Ovary (tissue), 9 donors: ENCODE data around the gene OMG. TPM values are rescaled to one million over a fixed set of nuclear protein-coding genes. Genes with fewer than 3 reads are reported as not detected.

ENCODE experiments used
- DNase-seq, 5 donors: peaks; one replicate each; pipeline ENCODE4 v3.0.0-alpha.2; 2019 to 2020
- H3K27ac ChIP-seq, 2 donors: fragments of 200-600 bp; one replicate each; pipeline versions ENCODE4 v1.5.1 to v1.8.0; 2019 to 2022
- H3K27me3 ChIP-seq: fragments of 200-600 bp; one replicate; pipeline ENCODE4 v1.8.0; 2022
- H3K36me3 ChIP-seq: fragments of 200-600 bp; sonication (generic); one replicate; pipeline ENCODE4 v1.5.1; 2019
- H3K4me1 ChIP-seq: one replicate; pipeline ENCODE4 v1.8.1; 2013; ENCODE audit warnings: mild to moderate bottlenecking, moderate library complexity; ENCODE audit not compliant: insufficient read depth
- H3K4me3 ChIP-seq: fragments of 200-600 bp; sonication (generic); one replicate; pipeline ENCODE4 v1.5.1; 2017
- H3K9me3 ChIP-seq, 2 donors: fragments of 200-600 bp in 1 of 2; sonication (generic) in 1 of 2; one replicate each; pipeline versions ENCODE4 v1.5.1 to v1.8.1; 2013 to 2019; ENCODE audit warnings: mild to moderate bottlenecking in 1 of 2, moderate library complexity in 1 of 2
- EP300 ChIP-seq: sonication (generic); formaldehyde crosslinking; IDR thresholded peaks from one replicate; pipeline ENCODE4 v1.6.1; 2017; ENCODE audit warnings: antibody characterized with exemption
- POLR2A ChIP-seq: fragments of 450-650 bp; IDR thresholded peaks from one replicate; pipeline ENCODE4 v1.6.1; 2017; ENCODE audit warnings: antibody characterized with exemption, mild to moderate bottlenecking, moderate library complexity
- WGBS, 3 donors: extraction: QIAGEN DNeasy Blood & Tissue Kit in 1 of 3; methylation state at CpG; one replicate each; pipeline versions ENCODE4 v1.1.5 to v1.1.7; 2013 to 2017; 5-methylcytosine and 5-hydroxymethylcytosine counted together
- intact Hi-C, 4 donors: fragments of 100-400 bp; cut with DNase I; formaldehyde crosslinking; loops; one replicate each; pipeline versions ENCODE4 v1.11.0 to v1.15.1; 2022 to 2023
- polyA plus RNA-seq, 2 donors: library from polyadenylated mRNA; stranded (reverse); fragments of 200-250 nt in 1 of 2; fragments of 350-450 nt in 1 of 2; fragmentation: Illumina TruSeq in 1 of 2; extraction: RNeasy Lipid Tissue Mini Kit (QIAGEN cat#74804) in 1 of 2; gene quantifications; one replicate each; pipeline ENCODE4 v1.2.3, GENCODE V29; 2013 to 2014
- total RNA-seq, 7 donors: library from RNA; depleted of rRNA in 2 of 7; stranded (reverse); fragments of >200 nt in 2 of 7; fragmentation: NEBNext Ultra II Directional in 3 of 7; extraction: Animal tissue kit (Norgen Biotek cat#: 25700) in 3 of 7; gene quantifications; one replicate each; pipeline versions ENCODE4 v1.1.0 to v1.2.4, GENCODE V29; 2016 to 2023
- TF ChIP-seq, protein P1 (sequence below), 3 donors: fragments of 450-650 bp in 2 of 3; fragments of 200-600 bp in 1 of 3; IDR thresholded peaks; one replicate each; pipeline versions ENCODE4 v1.5.1 to v1.8.0; 2016 to 2022; ENCODE audit warnings: antibody characterized with exemption in 3 of 3, mild to moderate bottlenecking in 1 of 3
- donor health status: DM: no; HTN: no; CAD: no; lungs with moderate emphysema.
- donor health status: DM: no; HTN: no; CAD: no.
- donor health status: Bipolar disorder and iron deficiency.
- donor health status: DM: yes; HTN: yes; CAD: no.
- donor health status: DM: no; HTN: no; CAD: no.
- donor health status: DM: yes; HTN: yes; CAD: no.

Gene OMG
- total and polyA plus RNA-seq, 9 donors = 0.28 to 2.2 (median 1.5) TPM; not detected in 5

DNA sequence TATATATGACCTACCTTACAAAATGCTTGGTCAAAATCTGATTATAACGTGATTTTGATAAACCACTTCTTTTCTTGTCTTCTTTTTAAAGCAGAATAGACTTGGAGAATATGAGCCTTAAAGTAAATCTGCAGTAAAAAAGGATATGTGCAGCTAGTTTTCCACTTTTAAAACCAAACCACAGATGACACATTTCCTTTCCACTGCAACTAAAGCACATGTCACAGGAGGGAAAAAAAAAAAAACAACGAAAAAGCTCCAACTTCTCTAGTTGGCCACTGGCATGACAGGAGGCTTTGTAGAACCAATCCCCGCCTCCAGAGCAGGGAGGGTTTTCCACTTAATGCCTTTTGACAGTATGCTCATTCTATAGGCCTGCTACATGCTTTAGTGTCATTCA, 24.4 kb upstream of the OMG start, which contains the start of gene EVI2A:
EVI2A (minus strand) TSS at position 142 of the 400 bp plus-strand sequence. CDS start 2,609 bp downstream, outside the sequence.
- 80 to 89% (median 85%) methylated on average over 3 of the region's 3 CpGs for WGBS, 3 donors
- DNase-seq = no peak
- Histone ChIP-seq H3K9me3 (no peaks in the 10 kb centered on the region), H3K4me1 (no peaks in the 10 kb centered on the region), H3K36me3 (no peaks in the 10 kb centered on the region), H3K27me3 (no peaks in the 10 kb centered on the region), H3K27ac (no peak within 1 kb of the TSS), H3K4me3 (no peak within 1 kb of the TSS)
- intact Hi-C loops = no loop called here
- TF ChIP-seq EP300 (no peak), POLR2A (no peak)
- TF ChIP-seq, protein P1, sequence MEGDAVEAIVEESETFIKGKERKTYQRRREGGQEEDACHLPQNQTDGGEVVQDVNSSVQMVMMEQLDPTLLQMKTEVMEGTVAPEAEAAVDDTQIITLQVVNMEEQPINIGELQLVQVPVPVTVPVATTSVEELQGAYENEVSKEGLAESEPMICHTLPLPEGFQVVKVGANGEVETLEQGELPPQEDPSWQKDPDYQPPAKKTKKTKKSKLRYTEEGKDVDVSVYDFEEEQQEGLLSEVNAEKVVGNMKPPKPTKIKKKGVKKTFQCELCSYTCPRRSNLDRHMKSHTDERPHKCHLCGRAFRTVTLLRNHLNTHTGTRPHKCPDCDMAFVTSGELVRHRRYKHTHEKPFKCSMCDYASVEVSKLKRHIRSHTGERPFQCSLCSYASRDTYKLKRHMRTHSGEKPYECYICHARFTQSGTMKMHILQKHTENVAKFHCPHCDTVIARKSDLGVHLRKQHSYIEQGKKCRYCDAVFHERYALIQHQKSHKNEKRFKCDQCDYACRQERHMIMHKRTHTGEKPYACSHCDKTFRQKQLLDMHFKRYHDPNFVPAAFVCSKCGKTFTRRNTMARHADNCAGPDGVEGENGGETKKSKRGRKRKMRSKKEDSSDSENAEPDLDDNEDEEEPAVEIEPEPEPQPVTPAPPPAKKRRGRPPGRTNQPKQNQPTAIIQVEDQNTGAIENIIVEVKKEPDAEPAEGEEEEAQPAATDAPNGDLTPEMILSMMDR (IDR thresholded peaks at IDR 0.05) = no peak

DNA sequence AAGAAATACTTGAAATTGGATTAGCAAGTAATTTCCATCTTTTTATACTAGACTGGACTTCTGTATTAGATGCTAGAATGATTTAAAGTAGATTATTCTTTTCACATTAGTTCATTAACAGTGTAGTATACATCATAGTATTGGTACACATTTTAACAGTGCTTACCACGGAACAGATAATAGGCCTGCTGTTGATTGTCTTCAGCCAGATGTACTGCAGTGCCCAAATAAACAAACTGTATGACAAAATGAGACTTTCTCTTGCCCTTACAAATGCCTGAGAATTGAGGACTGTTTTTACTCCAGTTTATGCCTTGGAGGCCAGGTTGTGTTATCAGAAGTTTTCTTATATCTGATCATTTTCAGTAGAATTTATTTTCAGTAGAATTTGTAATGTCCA, 23.8 kb upstream of the OMG start:
- Histone ChIP-seq H3K4me1 (no peaks in the 10 kb centered on the region), H3K27ac (no peak overlapping the region), H3K27me3 (no peaks in the 10 kb centered on the region), H3K36me3 (no peaks in the 10 kb centered on the region), H3K9me3 (no peaks in the 10 kb centered on the region), H3K4me3 (no peak overlapping the region)
- TF ChIP-seq, protein P1 (IDR thresholded peaks at IDR 0.05) = no peak
- no peak for TF ChIP-seq POLR2A
- no peak for TF ChIP-seq EP300
- WGBS, 3 donors = 49 to 73% (median 62%) methylated on average over 1 of the region's 1 CpG
- intact Hi-C loops = no loop called here
- DNase-seq = no peak

DNA sequence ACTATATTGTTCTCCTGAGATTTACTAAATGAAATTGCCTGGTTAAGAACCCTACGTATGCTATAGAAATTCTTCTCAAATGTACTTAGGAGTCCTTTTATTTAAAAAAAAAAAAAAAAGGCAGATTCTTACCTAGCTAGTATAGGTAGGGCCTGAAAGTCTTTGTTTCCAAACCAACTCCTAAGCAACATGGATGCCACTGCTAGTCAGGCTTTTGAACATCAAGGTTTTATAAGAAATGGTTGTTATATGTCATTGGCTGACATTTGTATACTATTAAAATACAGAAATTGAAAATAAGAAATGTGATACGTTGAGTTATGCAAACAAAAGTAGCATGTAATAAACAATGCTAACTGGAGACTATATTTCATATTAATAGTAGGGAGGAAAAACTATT, 23.2 kb upstream of the OMG start:
- Histone ChIP-seq H3K9me3 (no peaks in the 10 kb centered on the region), H3K36me3 (no peaks in the 10 kb centered on the region), H3K4me3 (no peak overlapping the region), H3K4me1 (no peaks in the 10 kb centered on the region), H3K27ac (no peak overlapping the region), H3K27me3 (no peaks in the 10 kb centered on the region)
- intact Hi-C loops = no loop called here
- WGBS, 3 donors = 83 to 91% (median 87%) methylated on average over 2 of the region's 2 CpGs
- no peak for DNase-seq
- no peak for TF ChIP-seq POLR2A
- TF ChIP-seq, protein P1 (IDR thresholded peaks at IDR 0.05) = no peak
- no peak for TF ChIP-seq EP300

DNA sequence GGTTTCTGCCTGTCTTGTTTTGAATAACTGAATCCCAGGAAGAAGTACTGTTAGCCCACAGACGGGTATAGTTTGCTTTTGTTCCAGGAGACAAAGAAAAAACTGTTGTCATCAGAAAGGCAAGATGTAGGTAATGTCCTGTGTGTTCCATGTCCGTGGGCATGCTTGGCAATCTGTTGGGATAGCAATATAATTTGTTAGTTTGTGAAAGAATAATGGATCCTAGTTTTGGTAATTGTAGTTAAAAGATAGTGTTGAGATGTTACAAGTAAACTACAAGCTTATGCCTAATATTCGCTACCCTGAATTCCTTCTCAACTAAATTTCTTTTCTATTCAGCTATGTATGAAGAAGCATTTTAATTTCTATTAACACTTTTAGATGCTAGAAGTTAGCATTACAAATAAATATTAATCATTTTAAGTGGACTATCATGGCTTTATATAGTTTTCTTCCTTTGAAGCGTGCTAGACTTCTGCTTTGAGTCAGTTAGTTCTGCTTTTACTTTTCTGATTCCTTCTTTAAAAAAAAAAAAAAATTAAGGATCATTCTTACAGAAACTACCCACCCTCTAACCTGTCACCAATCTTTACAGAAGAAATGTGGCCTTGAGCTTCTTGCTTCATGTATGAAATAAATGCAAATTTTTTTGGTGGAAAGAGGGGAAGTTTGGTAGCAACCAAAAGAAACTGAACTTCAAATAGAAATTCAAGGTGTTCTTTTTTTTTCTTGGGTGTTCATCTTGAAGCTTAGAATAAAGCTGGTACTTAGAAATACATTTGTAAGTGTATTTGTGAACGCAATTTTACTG, 22.0 kb upstream of the OMG start:
- TF ChIP-seq, protein P1 (IDR thresholded peaks at IDR 0.05) = no peak
- TF ChIP-seq POLR2A (no peak), EP300 (no peak)
- Histone ChIP-seq H3K9me3 (no peaks in the 10 kb centered on the region), H3K27me3 (no peaks in the 10 kb centered on the region), H3K36me3 (no peaks in the 10 kb centered on the region), H3K4me3 (peak overlapping the region; percentile 17), H3K27ac (peak overlapping the region in 1 of 2 donors; percentile 35), H3K4me1 (no peaks in the 10 kb centered on the region)
- 57 to 71% (median 67%) methylated on average over 5 of the region's 5 CpGs for WGBS, 3 donors
- no peak for DNase-seq
- intact Hi-C loops = no loop called here
